Myocyte (in vitro differentiated cells): ENCODE results near the gene CCDC73. TPM values are rescaled to one million over a fixed set of nuclear protein-coding genes. Genes with fewer than 3 reads are reported as not detected.

Source experiments
- total RNA-seq: library from RNA; depleted of rRNA; stranded (reverse); fragments of >200 nt; gene quantifications from 2 replicates; pipeline ENCODE4 v1.2.3, GENCODE V29; 2014

The CCDC73 gene
- total RNA-seq, 1 donor from 2014 or later, result not detected

Other genes with a start within 250 kb of the CCDC73 start
- 645 and 675 TPM in 2 replicates for gene EIF3M, start 210.8 kb downstream of the CCDC73 start, total RNA-seq
- gene PRRG4, start 35.3 kb upstream of the CCDC73 start, total RNA-seq, result 0.08 and 0.21 TPM in 2 replicates
- 17.5 and 19.2 TPM in 2 replicates for gene QSER1, start 98.1 kb upstream of the CCDC73 start, total RNA-seq
- 20.6 and 21.1 TPM in 2 replicates for gene DEPDC7, start 221.2 kb upstream of the CCDC73 start, total RNA-seq
- gene TCP11L1, start 244.9 kb upstream of the CCDC73 start, total RNA-seq, result 20.3 and 40.2 TPM in 2 replicates